Esophagus squamous epithelium (tissue), 4 donors: ENCODE results near the gene PIPOX.

Experiments
- POLR2A ChIP-seq, 4 donors: fragments of 450-650 bp; IDR thresholded peaks; one replicate each; pipeline ENCODE4 v1.6.1; 2017; ENCODE audit warnings: antibody characterized with exemption in 4 of 4, mild to moderate bottlenecking in 4 of 4, moderate library complexity in 3 of 4
- TF ChIP-seq, protein P1 (sequence below), 6 experiments: fragments of 450-650 bp in 4 of 6; fragments of 200-600 bp in 2 of 6; sonication (generic) in 2 of 6; IDR thresholded peaks; one replicate each; pipeline ENCODE4 v1.5.1; 2016 to 2019; ENCODE audit warnings: antibody characterized with exemption in 6 of 6, mild to moderate bottlenecking in 4 of 6, moderate library complexity in 4 of 6

DNA sequence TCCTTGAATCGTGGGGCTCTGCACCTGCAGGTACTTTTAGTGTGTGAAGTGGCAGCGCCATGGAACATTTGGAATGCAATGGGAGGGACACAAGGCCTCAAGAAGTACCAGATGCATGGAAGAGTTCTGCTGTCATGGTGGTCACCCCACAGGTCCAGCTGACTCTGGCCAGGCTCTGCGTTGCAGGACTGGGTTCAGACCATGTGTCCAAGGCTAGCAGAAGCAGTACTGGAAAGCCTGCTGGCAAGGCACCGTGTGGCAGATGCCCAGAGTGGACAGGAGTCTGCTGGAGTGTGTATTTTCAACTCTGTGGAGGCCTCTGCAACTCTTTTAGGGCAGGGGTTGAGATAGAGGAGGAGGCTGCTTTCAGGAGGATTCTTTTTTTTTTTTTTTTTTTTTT lies 2.1 kb downstream of the PIPOX start:
- TF ChIP-seq POLR2A (IDR thresholded peaks at IDR 0.05) = no peak
- TF ChIP-seq, protein P1, sequence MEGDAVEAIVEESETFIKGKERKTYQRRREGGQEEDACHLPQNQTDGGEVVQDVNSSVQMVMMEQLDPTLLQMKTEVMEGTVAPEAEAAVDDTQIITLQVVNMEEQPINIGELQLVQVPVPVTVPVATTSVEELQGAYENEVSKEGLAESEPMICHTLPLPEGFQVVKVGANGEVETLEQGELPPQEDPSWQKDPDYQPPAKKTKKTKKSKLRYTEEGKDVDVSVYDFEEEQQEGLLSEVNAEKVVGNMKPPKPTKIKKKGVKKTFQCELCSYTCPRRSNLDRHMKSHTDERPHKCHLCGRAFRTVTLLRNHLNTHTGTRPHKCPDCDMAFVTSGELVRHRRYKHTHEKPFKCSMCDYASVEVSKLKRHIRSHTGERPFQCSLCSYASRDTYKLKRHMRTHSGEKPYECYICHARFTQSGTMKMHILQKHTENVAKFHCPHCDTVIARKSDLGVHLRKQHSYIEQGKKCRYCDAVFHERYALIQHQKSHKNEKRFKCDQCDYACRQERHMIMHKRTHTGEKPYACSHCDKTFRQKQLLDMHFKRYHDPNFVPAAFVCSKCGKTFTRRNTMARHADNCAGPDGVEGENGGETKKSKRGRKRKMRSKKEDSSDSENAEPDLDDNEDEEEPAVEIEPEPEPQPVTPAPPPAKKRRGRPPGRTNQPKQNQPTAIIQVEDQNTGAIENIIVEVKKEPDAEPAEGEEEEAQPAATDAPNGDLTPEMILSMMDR (IDR thresholded peaks at IDR 0.05) = no peak
